Measurements from ENCODE around the gene IGDCC3.

Gene IGDCC3

GRCh38 chr15:65377976-65378366 lies at the start of gene IGDCC3:
TSS of gene IGDCC3 (minus strand) at chr15:65378002. CDS start at chr15:65377788, 214 bp downstream.
- DNase-seq: no peak

- DNase-seq: peak; percentile 38
Measured at GRCh38 chr15:65426216-65426853, 48.5 kb upstream of the IGDCC3 start.

- no peak for DNase-seq
Measured at GRCh38 chr15:65424683-65425082, 46.9 kb upstream of the IGDCC3 start.

- DNase-seq: no peak
Measured at GRCh38 chr15:65423976-65424679, 46.3 kb upstream of the IGDCC3 start.

- no peak for DNase-seq
Measured at GRCh38 chr15:65423150-65423975, 45.6 kb upstream of the IGDCC3 start.

- peak; percentile 58 for DNase-seq
Measured at GRCh38 chr15:65421360-65422215, 43.8 kb upstream of the IGDCC3 start.

GRCh38 chr15:65420975-65421359 lies 43.2 kb upstream of the IGDCC3 start:
- DNase-seq: no peak

GRCh38 chr15:65418596-65418995 lies 40.8 kb upstream of the IGDCC3 start:
- DNase-seq: no peak

- DNase-seq: no peak
Measured at GRCh38 chr15:65416845-65417416, 39.1 kb upstream of the IGDCC3 start.

GRCh38 chr15:65414841-65415621 lies 37.2 kb upstream of the IGDCC3 start:
- no peak for DNase-seq

- no peak for DNase-seq
Measured at GRCh38 chr15:65413760-65414144, 36.0 kb upstream of the IGDCC3 start.

- no peak for DNase-seq
Measured at GRCh38 chr15:65413051-65413759, 35.4 kb upstream of the IGDCC3 start.

GRCh38 chr15:65412556-65412955 lies 34.8 kb upstream of the IGDCC3 start:
- DNase-seq: no peak

- no peak for DNase-seq
Measured at GRCh38 chr15:65411465-65412071, 33.8 kb upstream of the IGDCC3 start.

- no peak for DNase-seq
Measured at GRCh38 chr15:65410972-65411371, 33.2 kb upstream of the IGDCC3 start.

- DNase-seq: no peak
Measured at GRCh38 chr15:65410036-65410435, 32.2 kb upstream of the IGDCC3 start.

GRCh38 chr15:65409036-65409631 lies 31.3 kb upstream of the IGDCC3 start:
- DNase-seq: no peak

GRCh38 chr15:65408324-65409035 lies 30.7 kb upstream of the IGDCC3 start:
- no peak for DNase-seq

- DNase-seq: no peak
Measured at GRCh38 chr15:65406424-65407000, 28.7 kb upstream of the IGDCC3 start.

Measured in activated CD8-positive, alpha-beta memory T cell treated with anti-CD3 and anti-CD28 coated beads for 24 hours (primary cell).